ENCODE measurements around the gene CYP27B1. TPM values are rescaled to one million over a fixed set of nuclear protein-coding genes. Genes with fewer than 3 reads are reported as not detected.
"Not testable (repeated sequence)": the region's sequence is repeated elsewhere in the genome, so short reads cannot be mapped to it uniquely, and the experiment has no call there.

The CYP27B1 gene
- total RNA-seq, 3 donors from 2014 or later = 0.33 to 2.2 (median 0.48) TPM

GRCh38 chr12:57723630-57723962 lies 43.3 kb downstream of the CYP27B1 start:
- no peak for DNase-seq (ENCODE audit: low spot score in 2 of 2)
- Histone ChIP-seq H3K36me3 (no peaks in the 10 kb centered on the region), H3K9me3 (no peaks in the 10 kb centered on the region), H3K4me3 (no peak overlapping the region), H3K27ac (no peak overlapping the region), H3K27me3 (no peaks in the 10 kb centered on the region), H3K4me1 (peaks cover 0 to 5% of the 10 kb centered on the region in 2 donors)
- TF ChIP-seq CTCF (IDR thresholded peaks at IDR 0.05) (no peak), POLR2AphosphoS5 (IDR thresholded peaks at IDR 0.05) (no peak), POLR2A (IDR thresholded peaks at IDR 0.05) (no peak)
- intact Hi-C loops (cut with DNase I; ENCODE audit: low total_unique reads) = no loop called here

- no peak overlapping the region for H3K27ac ChIP-seq
- H3K4me1 ChIP-seq = peaks cover 0 to 5% of the 10 kb centered on the region in 2 donors
- TF ChIP-seq POLR2A (IDR thresholded peaks at IDR 0.05) (no peak), POLR2AphosphoS5 (IDR thresholded peaks at IDR 0.05) (no peak), CTCF (IDR thresholded peaks at IDR 0.05) (no peak)
- H3K4me3 ChIP-seq = no peak overlapping the region
- no peaks in the 10 kb centered on the region for H3K9me3 ChIP-seq
- peaks cover 4% of the 10 kb centered on the region for H3K36me3 ChIP-seq
- intact Hi-C loops (cut with DNase I; ENCODE audit: low total_unique reads) = no loop called here
- H3K27me3 ChIP-seq = no peaks in the 10 kb centered on the region
- DNase-seq (ENCODE audit: low spot score in 2 of 2) = peak in 1 of 2 donors; percentile 12
These were observed 43.9 kb downstream of the CYP27B1 start for GRCh38 chr12:57722716-57723629.

- H3K36me3 ChIP-seq; H3K27me3 ChIP-seq; intact Hi-C loops (cut with DNase I; ENCODE audit: low total_unique reads); H3K9me3 ChIP-seq; H3K4me1 ChIP-seq; H3K4me3 ChIP-seq; H3K27ac ChIP-seq: not testable (repeated sequence)
- DNase-seq (ENCODE audit: low spot score in 2 of 2) = peak in 1 of 2 donors; percentile 15
These were observed 44.9 kb downstream of the CYP27B1 start for GRCh38 chr12:57721846-57722608.

- TF ChIP-seq CTCF (IDR thresholded peaks at IDR 0.05) (no peak), POLR2AphosphoS5 (IDR thresholded peaks at IDR 0.05) (no peak), POLR2A (IDR thresholded peaks at IDR 0.05) (no peak)
- Histone ChIP-seq H3K9me3 (no peaks in the 10 kb centered on the region), H3K4me3 (no peak overlapping the region), H3K4me1 (peaks cover 0 to 4% of the 10 kb centered on the region in 2 donors), H3K36me3 (peaks cover 7% of the 10 kb centered on the region), H3K27ac (no peak overlapping the region), H3K27me3 (no peaks in the 10 kb centered on the region)
- intact Hi-C loops (cut with DNase I; ENCODE audit: low total_unique reads) = no loop called here
- peak in 1 of 2 donors; percentile 6 for DNase-seq (ENCODE audit: low spot score in 2 of 2)
These were observed 46.0 kb downstream of the CYP27B1 start for GRCh38 chr12:57720606-57721595.

All from breast epithelium (tissue), 4 donors.